Bronchial epithelial cell (primary cell): Measurements from ENCODE around the gene SLC46A1. TPM values are rescaled to one million over a fixed set of nuclear protein-coding genes. Genes with fewer than 3 reads are reported as not detected.
A peak's percentile ranks its signal among the peaks of the same experiment; 100 is the strongest.

ENCODE experiments used
- DNase-seq: peaks from one replicate; pipeline ENCODE4 v3.0.0-alpha.2; 2010; ENCODE audit warnings: low read depth
- FAIRE-seq: peaks from 2 replicates; lab custom pipeline; 2011; peaks lifted over from hg19 to GRCh38; lab: Jason Lieb, UNC
- H3K27me3 ChIP-seq: 2 replicates; pipeline ENCODE4 v1.5.1; 2011; ENCODE audit warnings: low read length; ENCODE audit not compliant: control insufficient read depth, insufficient read depth
- H3K36me3 ChIP-seq: 2 replicates; pipeline ENCODE4 v1.5.1; 2011; ENCODE audit warnings: low read length; ENCODE audit not compliant: control insufficient read depth, insufficient read depth
- H3K4me3 ChIP-seq: 2 replicates; pipeline ENCODE4 v1.5.1; 2011; ENCODE audit warnings: mild to moderate bottlenecking, low read depth, low read length, control low read depth
- CTCF ChIP-seq: IDR thresholded peaks from 2 replicates; pipeline ENCODE4 v1.5.1; 2011; ENCODE audit warnings: mild to moderate bottlenecking, moderate library complexity, low read length, control low read depth, inconsistent platforms; ENCODE audit not compliant: insufficient read depth, severe bottlenecking
- total RNA-seq: library from RNA; depleted of rRNA; stranded (reverse); fragments of >200 nt; gene quantifications from 2 replicates; pipeline ENCODE4 v1.2.1, GENCODE V29; 2014

The SLC46A1 gene
- total RNA-seq, 1 donor from 2014 or later: 5.0 TPM

DNA sequence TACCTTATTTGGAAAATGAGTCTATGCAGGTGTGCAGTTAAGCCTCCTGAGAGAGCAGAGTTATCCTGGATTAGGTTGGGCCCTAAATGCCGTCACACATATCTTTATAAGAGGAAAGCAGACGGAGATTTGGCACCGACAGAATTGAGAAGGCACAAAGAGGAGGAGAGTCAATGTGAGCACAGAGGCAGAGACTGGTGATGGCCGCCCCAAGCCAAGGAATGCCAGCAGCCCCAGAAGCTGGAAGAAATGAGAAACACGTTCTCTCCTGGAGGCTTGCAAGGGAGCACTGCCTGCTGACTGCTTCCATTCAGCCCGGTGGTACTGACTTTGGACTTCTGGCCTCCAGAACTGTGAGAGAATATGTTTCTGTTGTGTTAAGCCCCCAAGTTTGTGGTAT is 3.2 kb downstream of the SLC46A1 start:
- FAIRE-seq: no peak
- no peak for TF ChIP-seq CTCF
- Histone ChIP-seq H3K27me3 (no peaks in the 10 kb centered on the region), H3K4me3 (no peak overlapping the region), H3K36me3 (peaks cover 5% of the 10 kb centered on the region)
- no peak for DNase-seq

- no peak for FAIRE-seq
- H3K27me3 ChIP-seq: no peaks in the 10 kb centered on the region
- TF ChIP-seq CTCF: no peak
- peaks cover 5% of the 10 kb centered on the region for H3K36me3 ChIP-seq
- peak; percentile 55 for DNase-seq
- no peak overlapping the region for H3K4me3 ChIP-seq
Observed at GRCh38 chr17:28402224-28402630, 3.8 kb downstream of the SLC46A1 start.

GRCh38 chr17:28399808-28400207 is 6.2 kb downstream of the SLC46A1 start:
- Histone ChIP-seq H3K4me3 (no peak overlapping the region), H3K36me3 (peaks cover 5% of the 10 kb centered on the region), H3K27me3 (no peaks in the 10 kb centered on the region)
- no peak for TF ChIP-seq CTCF
- FAIRE-seq (no peak), DNase-seq (no peak)

- FAIRE-seq: no peak
- no peak for TF ChIP-seq CTCF
- H3K4me3 ChIP-seq: no peak overlapping the region
- DNase-seq: no peak
- peaks cover 3% of the 10 kb centered on the region for H3K36me3 ChIP-seq
- no peaks in the 10 kb centered on the region for H3K27me3 ChIP-seq
Observed at GRCh38 chr17:28398280-28398981, 7.6 kb downstream of the SLC46A1 start.

DNA sequence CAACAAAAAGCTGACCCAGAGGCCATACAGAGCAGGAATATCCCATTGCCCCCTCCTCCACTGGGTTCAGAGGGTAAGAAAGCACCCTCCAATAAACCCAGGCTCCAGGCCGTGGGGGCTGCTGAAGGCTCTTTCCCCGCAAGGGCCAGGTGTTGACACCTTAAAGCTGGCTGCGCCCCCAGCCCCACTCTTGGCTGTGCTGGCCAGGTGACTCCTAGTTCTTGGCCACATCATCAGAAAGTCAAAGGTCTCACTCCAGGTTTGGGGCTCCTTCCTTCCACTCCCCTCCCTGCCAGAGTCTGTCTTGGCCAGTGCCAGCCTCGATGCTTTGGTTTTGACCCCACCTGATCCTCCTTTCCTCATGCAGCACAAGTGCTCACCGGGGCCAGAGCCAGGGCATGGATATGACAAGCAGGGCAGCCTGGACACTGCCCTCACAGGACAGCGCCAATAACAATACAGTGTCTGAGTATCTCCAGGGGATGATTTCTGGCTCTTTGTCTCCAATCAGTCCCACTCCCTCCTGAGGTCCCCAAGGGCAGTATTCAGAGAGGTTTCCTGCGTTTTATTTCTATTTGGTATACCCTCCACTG is 8.2 kb downstream of the SLC46A1 start:
- no peak for FAIRE-seq
- peaks cover 3% of the 10 kb centered on the region for H3K36me3 ChIP-seq
- TF ChIP-seq CTCF: no peak
- no peak overlapping the region for H3K4me3 ChIP-seq
- H3K27me3 ChIP-seq: no peaks in the 10 kb centered on the region
- no peak for DNase-seq

DNA sequence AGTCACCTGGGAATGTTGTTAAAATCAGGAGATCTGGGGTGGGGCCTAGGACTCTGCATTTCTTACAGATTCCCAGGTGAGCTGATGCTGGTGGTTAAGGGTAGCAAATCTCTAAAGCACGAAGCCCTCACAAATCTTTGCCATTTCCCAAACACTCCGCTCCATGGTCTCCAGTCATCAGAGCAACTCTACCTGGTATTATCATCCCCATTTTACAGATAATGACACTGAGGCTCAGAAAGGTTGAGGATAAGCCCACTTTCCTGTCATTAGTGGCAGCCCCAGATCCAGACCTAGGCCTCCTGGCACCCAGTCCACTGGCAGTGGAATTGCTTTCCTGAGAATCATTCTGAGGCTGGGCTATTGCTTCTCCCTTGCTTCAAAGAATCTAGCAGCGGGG is 8.7 kb downstream of the SLC46A1 start:
- Histone ChIP-seq H3K36me3 (peaks cover 3% of the 10 kb centered on the region), H3K27me3 (no peaks in the 10 kb centered on the region), H3K4me3 (no peak overlapping the region)
- DNase-seq (no peak), FAIRE-seq (no peak)
- TF ChIP-seq CTCF: no peak
